ENCODE measurements around the gene GGTLC1. TPM values are rescaled to one million over a fixed set of nuclear protein-coding genes. Genes with fewer than 3 reads are reported as not detected.
"Not testable (repeated sequence)": the region's sequence is repeated elsewhere in the genome, so short reads cannot be mapped to it uniquely, and the experiment has no call there.

GGTLC1 gene
- total RNA-seq, 1 experiment from 2014 or later = not detected

DNA sequence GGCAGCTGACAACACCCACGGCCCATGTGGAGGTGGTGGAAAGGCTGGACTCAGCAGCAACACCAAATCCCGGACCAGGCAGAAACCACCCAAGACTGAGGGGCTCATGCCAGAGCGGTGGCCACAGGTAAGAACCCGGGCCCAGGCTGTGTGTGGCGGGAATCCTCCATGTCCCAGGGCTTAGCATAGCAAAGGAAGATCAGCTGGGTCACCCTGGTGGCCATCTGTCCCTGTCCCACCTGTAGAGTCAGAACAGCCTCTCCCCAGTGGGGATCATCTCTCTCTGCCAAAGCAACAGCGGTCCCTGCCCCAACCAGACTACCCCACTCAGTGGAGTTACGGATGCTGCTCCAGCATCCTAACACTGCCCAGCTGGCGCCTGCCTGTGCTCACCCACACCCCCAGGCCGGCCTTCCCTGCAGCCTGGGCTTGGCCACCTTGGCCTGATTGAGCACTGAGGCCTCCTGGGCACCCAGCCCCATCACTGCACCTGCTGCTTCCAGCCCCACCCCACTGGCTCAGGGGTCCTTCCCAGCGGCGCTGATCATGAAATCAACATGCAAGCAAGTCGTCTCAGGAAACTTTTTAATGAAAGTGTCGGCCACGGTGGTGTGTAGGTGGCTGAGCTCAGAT is 5.5 kb upstream of the GGTLC1 start:
- BruUV-seq (replicated peaks) = not testable (repeated sequence)

DNA sequence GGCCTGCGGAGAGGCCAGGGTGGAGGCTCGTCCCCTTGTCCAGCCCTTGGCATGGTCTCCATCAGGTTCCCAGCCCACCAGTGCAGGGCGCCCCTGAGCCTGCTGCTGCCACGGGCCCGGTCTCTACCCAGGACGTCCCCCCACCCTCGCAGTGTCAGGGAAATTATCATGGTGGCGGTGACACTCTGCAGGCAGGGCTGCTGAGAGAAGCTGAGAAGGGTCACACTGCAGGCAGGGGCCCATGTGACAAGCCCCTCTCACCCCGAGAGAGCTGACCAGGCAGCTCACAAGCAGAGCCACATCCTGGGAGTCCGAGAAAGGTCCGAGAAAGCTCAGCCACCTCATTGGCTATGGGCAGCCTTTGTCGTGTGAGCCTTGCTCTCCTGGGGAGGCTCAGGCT is 4.9 kb upstream of the GGTLC1 start:
- DNase-seq; H3K4me2 ChIP-seq (ENCODE audit: low read length); H2AFZ ChIP-seq (ENCODE audit: low read length); intact Hi-C loops (cut with micrococcal nuclease); H3K9ac ChIP-seq (ENCODE audit: low read length); H4K20me1 ChIP-seq (ENCODE audit: low read length); H3K9me3 ChIP-seq (ENCODE audit: low read length); H3K36me3 ChIP-seq (ENCODE audit: low read depth, low read length); H3K27ac ChIP-seq (ENCODE audit: low read length); H3F3A ChIP-seq (ENCODE audit: low read length, unreplicated experiment); CTCF ChIA-PET; POLR2A ChIA-PET (ENCODE audit: unreplicated experiment); H3K27me3 ChIP-seq (ENCODE audit: low read length); H3K4me3 ChIP-seq (ENCODE audit: low read length); BruUV-seq (replicated peaks); ATAC-seq; H3K4me1 ChIP-seq (ENCODE audit: insufficient read depth, low read length); H3K79me2 ChIP-seq (ENCODE audit: low read length); H3K9me2 ChIP-seq (replicated peaks; ENCODE audit: low read length): not testable (repeated sequence)

More for the DNA sequence above, 5.5 kb upstream of the GGTLC1 start:
- H2AFZ ChIP-seq (ENCODE audit: low read length); H3K9me2 ChIP-seq (replicated peaks; ENCODE audit: low read length); H3K4me2 ChIP-seq (ENCODE audit: low read length); H3F3A ChIP-seq (ENCODE audit: low read length, unreplicated experiment); CTCF ChIA-PET; POLR2A ChIA-PET (ENCODE audit: unreplicated experiment); H3K4me1 ChIP-seq (ENCODE audit: insufficient read depth, low read length); ATAC-seq; H3K9ac ChIP-seq (ENCODE audit: low read length); H4K20me1 ChIP-seq (ENCODE audit: low read length); intact Hi-C loops (cut with micrococcal nuclease); H3K36me3 ChIP-seq (ENCODE audit: low read depth, low read length); H3K9me3 ChIP-seq (ENCODE audit: low read length); H3K4me3 ChIP-seq (ENCODE audit: low read length); H3K27ac ChIP-seq (ENCODE audit: low read length); H3K79me2 ChIP-seq (ENCODE audit: low read length); H3K27me3 ChIP-seq (ENCODE audit: low read length); DNase-seq: not testable (repeated sequence)

DNA sequence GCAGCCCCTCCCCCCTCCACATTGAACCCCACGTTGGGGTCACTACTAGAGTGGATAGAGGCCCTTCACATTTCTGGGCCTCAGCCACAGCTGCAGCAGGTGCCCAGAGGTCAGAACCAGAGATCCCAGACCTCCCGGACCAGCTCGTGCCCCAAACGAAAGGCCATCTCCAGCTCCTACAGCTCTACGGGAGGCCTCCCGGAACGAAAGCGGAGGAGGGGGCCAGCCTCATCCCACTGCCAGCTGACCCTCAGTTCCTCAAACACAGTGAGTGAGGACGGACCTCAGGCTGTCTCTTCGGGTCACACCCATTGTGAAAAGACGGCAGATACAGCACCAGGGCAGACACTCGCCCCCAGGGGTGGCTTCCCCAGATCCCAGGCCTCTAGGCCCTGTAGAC is 1.7 kb upstream of the GGTLC1 start:
- H4K20me1 ChIP-seq (ENCODE audit: low read length); DNase-seq; H3F3A ChIP-seq (ENCODE audit: low read length, unreplicated experiment); POLR2A ChIA-PET (ENCODE audit: unreplicated experiment); ATAC-seq; H3K4me2 ChIP-seq (ENCODE audit: low read length); H3K27me3 ChIP-seq (ENCODE audit: low read length); H3K9me2 ChIP-seq (replicated peaks; ENCODE audit: low read length); H3K27ac ChIP-seq (ENCODE audit: low read length); H3K9me3 ChIP-seq (ENCODE audit: low read length); H3K9ac ChIP-seq (ENCODE audit: low read length); CTCF ChIA-PET; H3K79me2 ChIP-seq (ENCODE audit: low read length); intact Hi-C loops (cut with micrococcal nuclease); H3K4me3 ChIP-seq (ENCODE audit: low read length); H3K4me1 ChIP-seq (ENCODE audit: insufficient read depth, low read length); BruUV-seq (replicated peaks); H3K36me3 ChIP-seq (ENCODE audit: low read depth, low read length); H2AFZ ChIP-seq (ENCODE audit: low read length): not testable (repeated sequence)

DNA sequence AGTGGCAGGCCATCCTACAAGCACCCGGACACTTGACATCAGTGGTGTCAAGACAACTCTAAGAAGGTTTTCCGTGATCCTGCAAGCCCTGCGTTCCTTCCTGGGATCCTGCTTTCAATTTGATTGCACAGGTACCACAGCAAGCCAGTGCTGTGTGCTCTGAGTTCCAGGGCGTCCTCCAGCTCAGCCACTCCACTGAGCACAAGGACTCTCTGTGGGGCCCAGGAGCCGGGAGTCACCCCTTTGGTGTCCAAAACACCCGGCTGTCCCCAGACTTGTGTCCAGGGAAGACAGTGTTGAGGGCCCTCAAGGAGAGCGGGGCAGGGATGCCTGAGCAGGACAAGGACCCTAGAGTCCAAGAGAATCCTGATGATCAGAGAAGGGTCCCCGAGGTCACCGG is 387 bp upstream of the GGTLC1 start:
- intact Hi-C loops (cut with micrococcal nuclease); H3K4me2 ChIP-seq (ENCODE audit: low read length); H3K27ac ChIP-seq (ENCODE audit: low read length); H3K4me3 ChIP-seq (ENCODE audit: low read length); H3K4me1 ChIP-seq (ENCODE audit: insufficient read depth, low read length); H3K36me3 ChIP-seq (ENCODE audit: low read depth, low read length); H3F3A ChIP-seq (ENCODE audit: low read length, unreplicated experiment); BruUV-seq (replicated peaks); H4K20me1 ChIP-seq (ENCODE audit: low read length); POLR2A ChIA-PET (ENCODE audit: unreplicated experiment); H3K9ac ChIP-seq (ENCODE audit: low read length); H2AFZ ChIP-seq (ENCODE audit: low read length); H3K79me2 ChIP-seq (ENCODE audit: low read length); ATAC-seq; DNase-seq; H3K9me3 ChIP-seq (ENCODE audit: low read length); H3K27me3 ChIP-seq (ENCODE audit: low read length); H3K9me2 ChIP-seq (replicated peaks; ENCODE audit: low read length); CTCF ChIA-PET: not testable (repeated sequence)

GRCh38 chr20:23986716-23987115 is 1.9 kb downstream of the GGTLC1 start:
- H3K4me3 ChIP-seq (ENCODE audit: low read length); H3K9ac ChIP-seq (ENCODE audit: low read length); H3K4me1 ChIP-seq (ENCODE audit: insufficient read depth, low read length); CTCF ChIA-PET; H3K27ac ChIP-seq (ENCODE audit: low read length); H3K9me3 ChIP-seq (ENCODE audit: low read length); DNase-seq; H3K4me2 ChIP-seq (ENCODE audit: low read length); H3K79me2 ChIP-seq (ENCODE audit: low read length); H3K9me2 ChIP-seq (replicated peaks; ENCODE audit: low read length); H3K27me3 ChIP-seq (ENCODE audit: low read length); BruUV-seq (replicated peaks); H3F3A ChIP-seq (ENCODE audit: low read length, unreplicated experiment); intact Hi-C loops (cut with micrococcal nuclease); H4K20me1 ChIP-seq (ENCODE audit: low read length); H3K36me3 ChIP-seq (ENCODE audit: low read depth, low read length); ATAC-seq; POLR2A ChIA-PET (ENCODE audit: unreplicated experiment); H2AFZ ChIP-seq (ENCODE audit: low read length): not testable (repeated sequence)

DNA sequence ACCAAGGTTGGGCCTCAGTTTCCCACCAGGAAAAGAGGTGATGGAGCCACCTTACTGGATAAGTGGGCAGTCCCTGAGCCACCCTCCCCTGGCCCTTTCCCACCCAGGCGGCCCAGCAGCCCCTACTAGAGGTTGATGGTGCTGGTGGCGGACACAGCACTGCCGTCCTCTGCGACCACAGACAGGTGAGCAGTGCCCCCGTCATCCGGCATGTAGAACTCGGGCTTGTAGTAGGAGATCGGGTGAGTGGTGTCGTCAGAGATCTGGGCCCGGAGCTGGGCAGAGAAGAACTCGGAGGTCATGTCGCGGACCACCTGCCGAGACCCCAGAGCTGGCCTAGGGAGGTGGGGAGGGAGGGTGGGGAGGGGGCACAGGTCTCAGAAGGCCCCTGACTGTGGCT is 2.3 kb downstream of the GGTLC1 start:
- H4K20me1 ChIP-seq (ENCODE audit: low read length); H3K4me3 ChIP-seq (ENCODE audit: low read length); H3K9me2 ChIP-seq (replicated peaks; ENCODE audit: low read length); POLR2A ChIA-PET (ENCODE audit: unreplicated experiment); H3K9me3 ChIP-seq (ENCODE audit: low read length); intact Hi-C loops (cut with micrococcal nuclease); H3K4me1 ChIP-seq (ENCODE audit: insufficient read depth, low read length); H3K4me2 ChIP-seq (ENCODE audit: low read length); ATAC-seq; H3F3A ChIP-seq (ENCODE audit: low read length, unreplicated experiment); CTCF ChIA-PET; H2AFZ ChIP-seq (ENCODE audit: low read length); H3K36me3 ChIP-seq (ENCODE audit: low read depth, low read length); BruUV-seq (replicated peaks); H3K27me3 ChIP-seq (ENCODE audit: low read length); DNase-seq; H3K27ac ChIP-seq (ENCODE audit: low read length); H3K9ac ChIP-seq (ENCODE audit: low read length); H3K79me2 ChIP-seq (ENCODE audit: low read length): not testable (repeated sequence)

DNA sequence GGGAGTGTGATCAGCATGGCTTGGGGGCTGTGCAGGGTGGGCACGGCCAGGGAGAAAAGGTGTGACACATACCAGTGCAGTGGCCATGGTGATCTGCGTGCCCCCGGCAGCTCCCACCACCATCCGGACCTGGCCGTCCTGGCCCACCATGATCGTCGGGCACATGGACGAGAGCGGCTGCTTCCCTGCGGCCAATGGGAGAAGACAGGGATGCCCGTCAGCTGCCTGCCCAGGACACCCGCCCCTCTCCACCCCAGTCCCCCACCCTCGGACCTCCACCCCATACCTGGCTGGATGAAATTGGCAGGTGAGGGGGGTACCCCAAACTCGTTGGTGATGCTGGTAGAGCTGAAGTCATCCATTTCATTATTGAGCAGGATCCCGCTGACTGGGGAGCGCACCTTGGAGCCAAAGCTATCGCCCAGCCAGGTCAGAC is 2.8 kb downstream of the GGTLC1 start:
- H3K4me2 ChIP-seq (ENCODE audit: low read length); BruUV-seq (replicated peaks); H3K79me2 ChIP-seq (ENCODE audit: low read length); H3K27me3 ChIP-seq (ENCODE audit: low read length); H3K27ac ChIP-seq (ENCODE audit: low read length); H3K9me2 ChIP-seq (replicated peaks; ENCODE audit: low read length); DNase-seq; H3K36me3 ChIP-seq (ENCODE audit: low read depth, low read length); H3K9me3 ChIP-seq (ENCODE audit: low read length); H2AFZ ChIP-seq (ENCODE audit: low read length); H3F3A ChIP-seq (ENCODE audit: low read length, unreplicated experiment); ATAC-seq; H3K9ac ChIP-seq (ENCODE audit: low read length); CTCF ChIA-PET; POLR2A ChIA-PET (ENCODE audit: unreplicated experiment); H3K4me1 ChIP-seq (ENCODE audit: insufficient read depth, low read length); H4K20me1 ChIP-seq (ENCODE audit: low read length); intact Hi-C loops (cut with micrococcal nuclease); H3K4me3 ChIP-seq (ENCODE audit: low read length): not testable (repeated sequence)
